GM18499 (cell line): ENCODE results near the gene AMPD3.

Experiments used
- ATAC-seq: cut with Tn5 transposase; IDR thresholded peaks from one replicate; pipeline ENCODE4 v1.9.1; 2021; ENCODE audit warnings: moderate number of reproducible peaks; ENCODE audit not compliant: insufficient read depth, unreplicated experiment

Gene AMPD3

DNA sequence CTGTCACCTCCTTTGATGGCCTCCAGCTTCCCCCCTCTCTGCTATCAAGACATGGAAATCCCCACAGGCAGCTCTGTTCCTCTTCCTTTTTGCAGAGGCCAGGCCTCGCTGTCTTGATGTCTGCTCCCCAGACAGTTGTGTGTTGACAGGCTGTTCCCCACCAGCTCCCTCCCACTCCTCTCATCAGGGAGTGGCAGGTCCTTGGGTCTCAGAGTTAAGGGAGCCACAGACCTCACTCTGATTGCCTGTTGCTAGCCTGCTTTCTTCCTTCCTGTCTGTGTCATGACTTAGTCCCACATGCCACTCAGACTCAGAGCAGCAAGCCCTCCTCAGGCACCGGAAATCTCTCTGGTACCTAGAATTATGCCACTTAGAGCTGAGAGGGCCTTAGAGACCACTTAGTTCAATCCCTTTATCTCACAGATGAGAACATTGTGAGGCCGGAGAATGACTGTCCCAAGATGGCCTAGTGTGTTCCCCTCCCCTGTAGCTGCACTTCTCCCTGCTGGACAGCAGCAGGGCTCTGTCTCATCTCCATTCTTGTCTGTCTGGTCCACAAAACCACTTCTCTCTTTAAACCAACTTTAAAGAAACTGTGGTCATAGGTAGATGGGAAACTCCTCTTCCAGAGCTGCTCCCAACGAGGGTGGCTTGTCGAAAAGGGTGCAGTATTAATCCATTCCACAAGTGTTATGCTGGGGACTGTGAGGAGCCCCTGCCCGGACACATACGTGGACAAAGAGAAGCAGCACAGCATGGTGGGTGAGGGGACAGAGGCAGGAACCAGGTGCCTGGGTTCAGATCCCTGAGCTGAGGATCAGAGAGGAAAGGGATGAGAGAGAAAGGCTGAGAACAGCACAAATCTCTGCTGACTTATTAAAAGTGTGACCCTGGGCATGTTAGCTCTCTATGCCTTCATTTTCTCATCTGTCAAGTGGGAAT lies 4.2 kb downstream of the AMPD3 start:
- peak; percentile 47 for ATAC-seq

DNA sequence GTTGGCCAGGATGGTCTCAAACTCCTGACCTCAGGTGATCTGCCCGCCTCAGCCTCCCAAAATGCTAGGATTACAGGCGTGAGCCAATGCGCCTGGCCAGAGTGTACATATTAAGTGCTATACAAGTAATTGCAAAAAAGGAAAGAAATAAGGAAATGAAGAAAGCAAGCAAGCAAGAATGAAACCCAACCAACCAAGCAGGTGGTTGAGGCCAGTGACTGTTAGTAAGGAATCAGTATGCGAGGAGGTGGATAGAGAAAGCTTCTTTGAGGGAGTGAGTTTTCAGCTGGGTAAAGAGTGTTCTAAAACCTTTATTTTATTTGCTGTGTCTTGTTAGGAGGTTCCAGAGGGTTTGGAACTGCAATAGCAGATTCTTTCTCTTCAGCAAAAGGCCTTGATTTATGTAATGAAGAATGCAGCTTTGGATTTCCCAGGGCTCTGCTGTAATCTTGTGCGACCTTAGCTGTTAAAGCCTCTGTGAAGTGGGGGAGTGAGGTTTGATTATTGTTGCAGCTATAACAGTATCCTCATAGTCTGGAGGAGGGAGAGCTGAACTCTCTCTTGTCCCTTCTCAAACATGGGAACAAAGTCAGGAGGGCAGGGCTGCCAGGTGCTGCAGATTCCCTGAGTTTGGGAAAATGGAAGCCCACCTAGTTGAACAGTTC lies 5.7 kb downstream of the AMPD3 start:
- no peak for ATAC-seq

DNA sequence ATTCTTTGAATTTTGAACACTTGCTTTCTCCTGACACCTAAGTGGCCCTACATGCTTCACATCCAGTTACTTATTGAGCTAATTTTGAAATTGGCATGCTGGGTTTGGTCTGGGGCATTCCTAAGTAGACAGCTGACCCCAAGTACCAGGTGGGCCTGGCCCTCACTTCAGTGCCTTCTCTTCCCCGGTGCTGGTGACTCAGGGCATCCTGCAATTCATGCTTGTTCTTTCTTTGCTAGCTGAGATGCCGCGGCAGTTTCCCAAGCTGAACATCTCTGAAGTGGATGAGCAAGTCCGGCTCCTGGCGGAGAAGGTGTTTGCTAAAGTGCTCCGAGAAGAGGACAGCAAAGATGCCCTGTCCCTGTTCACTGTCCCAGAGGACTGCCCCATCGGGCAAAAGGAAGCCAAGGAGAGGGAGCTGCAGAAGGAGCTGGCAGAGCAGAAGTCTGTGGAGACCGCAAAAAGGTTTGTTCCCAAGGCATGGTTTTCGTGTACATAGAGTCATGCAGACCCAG lies 6.3 kb downstream of the AMPD3 start:
- no peak for ATAC-seq

DNA sequence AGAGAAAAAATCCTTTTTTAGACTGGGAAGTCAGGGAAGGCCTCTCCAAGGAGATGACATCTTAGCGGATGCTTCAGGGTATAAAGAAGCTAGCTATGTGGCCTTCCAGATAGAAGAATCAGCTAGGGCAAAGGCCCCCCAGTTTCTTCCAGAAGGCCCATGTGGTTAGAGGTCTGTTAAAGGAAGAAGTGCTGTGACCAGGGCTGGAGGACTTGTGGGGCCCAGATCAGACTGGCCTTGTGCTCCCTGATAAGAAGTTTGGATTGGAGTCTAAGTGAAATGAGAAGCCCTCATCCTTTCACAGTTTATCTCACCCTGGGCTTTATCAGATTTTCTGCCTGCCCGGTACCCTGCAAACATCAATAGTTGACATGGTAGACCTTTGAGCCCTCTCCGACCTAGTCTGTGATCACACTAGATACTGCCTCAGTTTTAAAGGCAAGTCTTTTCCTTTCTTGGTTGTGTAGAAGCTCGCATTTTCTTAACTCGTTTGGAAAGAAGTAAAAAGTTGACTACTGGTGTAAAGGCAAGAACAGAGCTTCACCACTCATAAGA lies 7.8 kb downstream of the AMPD3 start:
- no peak for ATAC-seq

DNA sequence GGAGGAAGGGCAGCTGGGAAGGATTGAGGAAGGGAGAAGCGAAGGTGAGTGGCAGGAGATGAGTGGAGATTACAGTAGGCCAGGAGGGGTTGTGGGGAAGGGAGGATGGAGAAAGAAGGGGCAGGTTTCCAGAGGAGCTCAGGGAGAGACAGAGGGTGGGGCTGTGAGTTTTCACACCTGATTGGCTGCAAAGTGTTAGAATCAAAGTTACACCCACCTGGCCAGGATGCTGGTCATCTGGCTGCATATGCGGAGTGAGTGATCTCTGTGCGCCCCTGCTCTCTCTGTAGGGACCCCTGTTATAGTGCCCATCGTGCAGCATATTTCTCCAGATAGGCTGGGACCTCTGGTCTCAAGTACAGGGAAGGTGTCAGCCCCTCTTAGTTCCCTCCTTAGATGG lies 18.3 kb downstream of the AMPD3 start:
- no peak for ATAC-seq

DNA sequence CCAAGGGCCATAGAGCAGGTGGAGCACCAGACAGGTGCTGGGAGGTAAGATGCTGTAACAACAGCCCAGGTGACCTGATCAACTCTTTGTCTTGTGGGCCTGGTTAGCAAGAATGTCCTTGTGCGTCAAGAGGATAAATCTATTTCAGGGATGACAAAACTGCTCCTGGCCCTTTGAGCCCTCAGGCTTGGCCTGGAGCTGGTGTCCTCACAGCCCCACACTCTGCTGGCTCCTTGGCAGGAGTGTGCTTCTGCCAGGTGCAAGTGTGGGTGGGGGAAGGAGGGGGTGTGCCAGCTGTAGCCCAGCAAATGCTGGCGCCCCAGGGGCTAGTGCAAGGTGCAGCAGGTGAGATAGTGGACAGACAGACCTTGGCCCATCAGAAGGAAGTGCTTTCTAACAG lies 19.5 kb downstream of the AMPD3 start:
- no peak for ATAC-seq

DNA sequence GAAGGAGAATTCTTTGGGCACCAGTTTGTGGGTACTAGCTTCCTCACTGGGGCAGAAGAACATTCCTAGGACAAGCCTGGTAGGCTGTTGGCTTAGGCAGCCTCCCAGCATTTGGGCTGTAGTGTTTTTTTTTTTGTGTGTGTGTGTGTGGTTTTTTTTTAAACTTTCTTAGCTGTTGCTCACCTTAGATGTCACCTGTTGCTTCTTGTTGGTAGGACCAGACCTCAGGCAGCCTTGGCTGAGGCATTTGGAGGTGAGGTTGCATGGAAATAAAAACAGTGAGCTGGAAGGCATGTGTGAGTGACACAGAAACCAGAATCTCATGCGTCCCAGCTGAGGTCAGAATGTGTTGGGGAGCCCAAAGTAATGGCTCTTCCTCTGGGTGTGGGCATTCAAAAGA lies 21.3 kb downstream of the AMPD3 start:
- ATAC-seq, result no peak

DNA sequence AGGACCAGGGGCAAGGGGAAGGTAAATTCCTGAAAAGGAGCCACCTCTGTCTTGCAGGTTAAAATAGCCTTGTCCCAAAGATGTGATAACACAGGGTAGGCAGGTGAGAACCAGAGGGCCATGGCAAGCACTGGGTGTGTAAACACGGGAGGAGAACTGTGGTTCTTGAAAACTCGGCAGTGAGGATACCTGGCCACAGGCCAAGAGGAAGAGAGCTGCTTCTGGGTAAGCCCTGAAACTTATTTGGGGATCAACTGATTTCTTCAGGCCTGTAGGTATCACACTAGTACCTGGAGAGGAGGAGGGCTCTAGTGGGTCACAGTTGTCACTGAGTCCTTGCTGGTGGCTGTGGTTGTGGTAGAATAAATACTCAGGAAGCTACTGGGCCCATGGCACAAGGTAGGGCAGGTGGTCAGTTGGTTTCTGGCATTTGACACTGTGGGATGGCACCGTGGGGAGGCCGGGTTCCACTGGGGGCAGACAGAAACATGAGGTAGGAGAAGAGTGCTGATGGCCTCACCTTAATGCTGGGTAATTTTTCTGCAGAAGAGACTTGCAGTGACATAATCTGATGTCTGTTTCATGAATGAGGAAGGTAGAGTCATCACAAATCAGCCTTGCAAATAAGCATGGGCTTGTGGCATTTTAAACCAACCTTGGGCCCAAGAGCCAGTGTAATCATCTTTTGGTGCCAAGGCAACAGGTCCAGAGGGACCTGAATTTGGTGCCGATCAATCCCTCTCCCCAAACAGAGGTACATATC lies 22.0 kb downstream of the AMPD3 start:
- ATAC-seq, result no peak

DNA sequence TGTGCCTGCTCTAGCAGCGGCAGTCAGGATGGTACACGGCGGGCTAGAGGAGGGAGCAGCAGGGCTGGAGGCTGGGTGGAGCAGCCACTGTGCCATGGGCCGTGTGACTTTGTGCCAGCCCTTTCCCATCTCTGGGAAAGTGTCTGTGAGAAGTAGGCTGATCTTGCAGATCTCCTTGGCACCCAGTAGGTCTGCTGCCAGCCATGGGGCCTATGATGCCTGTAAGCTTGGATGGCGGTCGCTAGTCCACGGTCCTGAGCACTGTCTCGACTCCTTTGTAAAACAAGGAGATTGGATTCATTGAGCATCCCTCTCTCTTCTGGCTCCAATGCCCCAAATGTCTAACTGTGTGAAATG lies 22.6 kb downstream of the AMPD3 start:
- ATAC-seq, result no peak

DNA sequence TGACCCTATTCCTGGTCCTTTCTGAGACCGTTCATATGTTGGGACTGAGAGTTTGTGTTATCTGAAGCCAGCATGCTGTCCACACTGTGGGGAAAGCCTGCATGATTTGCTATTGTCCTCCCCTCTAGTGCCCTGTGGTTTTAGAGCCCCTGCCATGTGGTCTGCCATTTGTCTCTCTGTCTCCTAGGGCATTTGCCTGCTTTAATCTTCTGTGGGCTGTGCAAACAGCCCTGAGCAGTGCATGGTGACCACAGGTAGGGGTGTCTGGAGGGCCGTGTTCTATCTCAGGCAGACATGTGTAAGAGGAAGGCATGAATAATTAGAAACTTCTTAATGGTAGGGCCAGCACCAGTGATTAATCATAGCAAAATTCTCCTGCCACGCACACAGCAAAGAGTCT lies 23.0 kb downstream of the AMPD3 start:
- ATAC-seq, result no peak

DNA sequence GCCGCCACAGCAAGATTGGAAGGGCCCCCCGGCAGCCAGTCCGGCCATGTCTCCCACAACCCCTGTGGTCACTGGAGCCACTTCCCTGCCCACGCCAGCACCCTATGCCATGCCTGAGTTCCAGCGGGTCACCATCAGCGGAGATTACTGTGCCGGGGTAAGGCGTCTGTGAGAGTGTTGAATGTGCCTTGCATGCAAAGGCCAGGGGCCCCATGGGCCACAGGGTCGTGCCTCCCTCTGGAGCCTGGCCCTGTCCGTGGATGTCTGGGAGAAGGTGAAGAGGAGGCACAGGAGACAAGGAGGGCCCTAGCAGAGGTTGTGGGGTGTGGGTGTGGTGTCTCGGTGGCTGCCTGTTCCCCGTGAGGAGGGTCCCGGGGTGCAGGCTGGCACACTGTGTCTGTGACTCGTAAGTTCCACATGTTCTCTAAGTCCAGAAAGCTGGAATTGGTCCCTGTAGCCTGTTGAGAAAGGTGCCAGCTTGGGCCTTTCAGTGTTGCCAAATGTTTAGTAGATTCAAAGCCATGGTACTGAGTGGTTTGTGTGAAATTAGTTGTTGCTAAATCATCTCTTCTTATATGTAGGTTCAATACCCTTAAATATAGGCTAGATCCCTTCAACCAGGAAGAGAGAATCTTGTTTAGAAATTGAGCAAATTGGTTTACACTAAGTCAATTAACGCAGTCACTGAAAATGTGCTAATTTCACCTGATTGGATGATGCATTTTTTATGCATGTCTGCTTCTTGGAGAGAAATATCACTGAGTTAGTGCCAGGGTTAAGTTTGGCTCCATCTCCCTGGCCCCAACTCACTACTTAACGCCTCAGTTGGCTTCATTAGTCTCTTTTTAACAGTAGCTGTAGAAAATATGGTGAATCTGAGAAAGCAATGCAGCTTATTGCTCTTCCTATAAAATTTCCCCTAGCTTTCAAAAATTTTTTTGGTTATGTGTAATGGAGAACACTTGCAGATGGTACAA lies 23.8 kb downstream of the AMPD3 start:
- ATAC-seq, result no peak

DNA sequence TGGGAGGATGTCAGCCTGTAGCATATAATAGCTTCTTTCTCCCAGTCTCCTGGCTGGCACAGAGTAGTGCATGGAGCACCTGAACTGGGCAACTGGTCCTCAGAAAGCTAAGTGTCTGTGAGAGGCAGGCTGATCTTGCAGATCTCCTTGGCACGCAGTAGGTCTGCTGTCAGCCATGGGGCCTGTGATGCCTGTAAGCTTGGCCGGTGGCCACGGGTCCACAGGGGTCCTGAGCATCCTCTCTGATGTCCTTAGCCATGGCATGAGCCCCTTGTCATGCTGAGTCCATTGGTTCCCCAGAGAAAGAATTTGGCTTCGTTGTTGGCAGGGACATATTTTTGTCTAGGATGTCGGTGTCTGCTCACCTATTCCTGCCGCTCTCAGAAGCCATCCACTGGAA lies 25.0 kb downstream of the AMPD3 start:
- ATAC-seq, result no peak

DNA sequence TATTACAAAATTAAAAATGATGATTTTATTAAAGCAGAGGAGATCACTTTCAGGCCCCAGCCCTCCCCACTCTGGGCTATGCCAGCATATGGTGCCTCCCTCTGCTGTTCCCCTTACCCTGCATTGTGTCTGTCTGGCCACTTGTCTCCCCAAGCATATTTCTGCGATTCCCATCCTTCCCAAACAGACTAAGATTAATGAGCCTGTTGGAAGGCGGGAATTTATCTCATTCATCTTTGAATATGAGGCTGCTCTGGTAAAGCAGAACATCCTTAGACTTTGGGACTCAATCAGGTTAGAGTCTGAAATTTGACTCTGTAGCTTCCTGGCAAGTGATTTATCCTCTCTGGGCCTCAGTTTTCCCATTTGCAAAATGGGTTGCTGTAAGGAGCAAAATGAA lies 25.7 kb downstream of the AMPD3 start:
- no peak for ATAC-seq

DNA sequence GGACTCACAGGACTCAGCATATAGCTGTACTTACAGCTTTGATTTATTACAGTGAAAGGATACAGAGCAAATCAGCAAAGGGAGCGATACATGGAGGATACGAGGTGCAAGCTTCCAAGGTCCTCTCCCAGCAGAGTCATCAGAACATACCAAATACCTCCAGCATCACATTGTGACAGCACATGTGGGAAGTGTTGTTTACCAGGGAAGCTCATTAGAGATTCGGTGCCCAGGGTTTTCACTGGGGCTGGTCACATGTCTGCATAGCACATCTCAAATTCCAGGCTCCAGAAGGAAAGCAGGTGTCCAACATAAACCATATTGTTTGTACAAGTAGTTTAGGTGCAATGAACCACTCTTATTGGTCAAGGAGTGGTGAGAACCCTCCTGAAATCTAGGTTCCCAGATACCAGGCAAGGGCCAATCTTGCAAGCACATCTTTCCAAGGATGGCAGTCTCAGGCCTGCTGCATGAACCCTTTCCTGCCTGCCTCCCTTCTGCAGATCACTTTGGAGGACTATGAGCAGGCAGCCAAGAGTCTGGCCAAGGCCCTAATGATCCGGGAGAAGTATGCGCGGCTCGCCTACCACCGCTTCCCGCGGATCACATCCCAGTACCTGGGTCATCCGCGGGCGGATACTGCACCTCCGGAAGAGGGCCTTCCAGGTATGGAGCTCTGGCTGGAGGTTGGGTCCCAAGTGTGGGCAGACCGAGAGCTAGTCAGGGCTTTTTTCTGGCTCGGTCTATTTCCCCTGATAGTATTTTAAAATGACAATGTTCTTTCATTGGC lies 26.7 kb downstream of the AMPD3 start:
- ATAC-seq, result no peak

DNA sequence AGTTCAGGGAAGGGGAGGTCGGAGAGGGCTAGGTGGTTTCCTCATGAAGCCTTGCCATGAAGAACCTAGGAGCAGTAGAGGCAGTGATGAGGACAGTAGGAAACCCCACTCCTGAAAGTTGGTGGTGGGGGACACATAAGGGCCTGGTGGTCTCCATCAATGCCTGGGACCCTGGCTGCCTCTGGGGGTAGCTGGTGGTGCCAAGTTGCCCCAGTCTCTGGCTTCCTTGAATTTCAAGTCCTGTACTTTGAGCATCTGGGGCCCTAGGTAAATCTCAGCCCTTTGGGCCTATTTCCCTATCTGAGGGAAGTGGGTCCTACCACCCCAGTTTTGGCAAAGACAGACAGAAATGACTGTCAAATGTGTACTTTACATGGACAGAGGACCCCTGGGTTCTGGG lies 28.1 kb downstream of the AMPD3 start:
- ATAC-seq, result no peak

DNA sequence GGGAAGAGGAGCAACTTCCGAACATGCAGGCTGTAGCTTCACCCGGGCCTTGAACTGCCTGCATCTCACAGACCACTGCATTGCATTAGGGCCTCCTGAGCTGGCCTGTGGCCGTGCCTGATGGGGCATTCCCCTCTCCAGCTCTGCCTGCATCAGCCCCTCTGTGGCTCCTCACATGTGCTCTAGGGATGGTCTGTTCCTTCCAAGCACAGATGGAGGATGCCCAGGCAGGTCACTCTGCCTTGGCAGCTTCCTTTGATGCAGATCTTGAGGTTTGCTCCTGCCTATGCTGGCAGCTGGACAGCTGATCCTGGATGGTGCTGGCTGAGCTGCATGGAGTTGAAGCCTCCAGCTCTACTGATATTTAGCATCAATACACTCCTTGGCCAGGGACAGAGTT lies 28.5 kb downstream of the AMPD3 start:
- ATAC-seq, result no peak

DNA sequence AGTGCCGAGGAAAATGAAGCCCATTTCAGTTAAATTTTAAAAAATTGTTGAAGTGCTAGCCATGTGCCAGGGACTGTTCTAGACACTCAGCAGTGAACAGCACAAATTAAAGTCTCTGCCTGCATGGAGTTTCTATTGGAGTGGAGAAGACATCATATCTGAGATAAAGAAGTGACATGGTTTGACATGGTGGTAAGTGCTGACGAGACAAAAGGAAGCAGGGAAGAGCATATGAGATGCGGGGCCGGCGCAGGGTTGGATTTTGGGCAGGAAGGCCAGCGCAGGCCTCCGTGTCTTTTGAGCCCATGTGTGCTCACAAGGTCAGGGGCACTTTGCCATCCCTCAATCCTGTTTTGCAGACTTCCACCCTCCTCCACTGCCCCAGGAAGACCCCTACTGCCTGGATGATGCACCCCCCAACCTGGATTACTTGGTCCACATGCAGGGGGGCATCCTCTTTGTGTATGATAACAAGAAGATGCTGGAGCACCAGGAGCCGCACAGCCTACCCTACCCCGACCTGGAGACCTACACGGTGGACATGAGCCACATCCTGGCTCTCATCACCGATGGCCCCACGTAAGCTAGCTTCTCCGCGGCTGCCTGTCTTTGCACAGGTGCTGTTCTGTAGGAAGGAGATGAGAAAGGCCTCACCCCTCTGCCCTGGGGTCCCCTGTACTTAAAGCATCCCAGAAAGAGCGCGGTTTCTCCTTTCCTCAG lies 29.6 kb downstream of the AMPD3 start:
- no peak for ATAC-seq

DNA sequence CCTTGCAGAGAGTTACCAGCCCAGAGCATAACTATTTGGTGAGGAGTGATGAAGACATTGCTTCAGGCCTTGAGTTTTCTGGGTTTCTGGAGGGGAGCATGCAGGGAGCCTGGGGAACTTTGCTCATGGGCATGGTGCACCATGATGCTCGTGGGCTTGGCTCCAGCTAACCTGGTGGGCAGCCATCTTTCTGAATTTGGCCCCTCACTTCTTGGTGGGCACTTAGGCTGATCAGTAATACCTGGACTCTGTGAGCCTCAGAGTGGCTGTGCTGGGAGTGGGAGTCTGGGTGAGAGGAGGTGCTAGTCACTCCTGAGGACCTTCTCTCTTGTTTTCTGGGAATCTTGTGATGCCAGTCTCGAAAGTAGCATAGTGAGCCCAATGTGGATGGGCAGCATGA lies 30.6 kb downstream of the AMPD3 start:
- ATAC-seq, result no peak
